IMR-90 (cell line): ENCODE measurements around the gene TIAM1. TPM values are rescaled to one million over a fixed set of nuclear protein-coding genes. Genes with fewer than 3 reads are reported as not detected.

Experiments used
- ATAC-seq: fragments of 200-7000 bp; cut with Tn5 transposase; 2 replicates; pipeline ENCODE4 v1.9.1; 2020; ENCODE audit warnings: low read depth, mild to moderate bottlenecking, moderate library complexity
- BruUV-seq: library from RNA; stranded (reverse); fragments of 400-500 nt; replicated peaks from 2 replicates; lab custom pipeline; 2021; lab: Mats Ljungman, UMichigan
- CTCF ChIA-PET: fragments of 300-600 bp; formaldehyde crosslinking; extraction: SDS; loops from one replicate; lab custom pipeline; 2021; ENCODE audit warnings: antibody characterized with exemption; lab: Yijun Ruan, JAX
- POLR2A ChIA-PET: fragments of 300-600 bp; sonication (Branson Sonifier 250); formaldehyde crosslinking; loops from one replicate; lab custom pipeline; 2022; ENCODE audit warnings: antibody characterized with exemption; ENCODE audit not compliant: unreplicated experiment; lab: Charles Lee
- DNase-seq: peaks from one replicate; pipeline ENCODE4 v3.0.0; 2013
- H2AFZ ChIP-seq: replicated peaks from 2 replicates; pipeline ENCODE3; 2013; ENCODE audit warnings: low read length, mild to moderate bottlenecking; ENCODE audit not compliant: poor library complexity
- H2AK5ac ChIP-seq: 2 replicates; pipeline ENCODE4 v1.6.1; 2013; ENCODE audit warnings: low read depth, low read length, inconsistent platforms
- H2AK9ac ChIP-seq: replicated peaks from 2 replicates; pipeline ENCODE3; 2013; ENCODE audit warnings: mild to moderate bottlenecking, low read depth, low read length, moderate library complexity; ENCODE audit not compliant: poor library complexity
- H2BK120ac ChIP-seq: 2 replicates; pipeline ENCODE4 v1.6.1; 2013; ENCODE audit warnings: low read depth, low read length, inconsistent platforms
- H2BK15ac ChIP-seq: 3 replicates; pipeline ENCODE4 v1.6.1; 2013; ENCODE audit warnings: low read depth, low read length, inconsistent platforms
- H2BK20ac ChIP-seq: 2 replicates; pipeline ENCODE4 v1.6.1; 2013; ENCODE audit warnings: low read depth, mild to moderate bottlenecking, inconsistent platforms, low read length, moderate library complexity
- H2BK5ac ChIP-seq: 2 replicates; pipeline ENCODE4 v1.6.1; 2013; ENCODE audit warnings: mild to moderate bottlenecking, low read depth, low read length, inconsistent platforms; ENCODE audit not compliant: poor library complexity, severe bottlenecking
- H3K14ac ChIP-seq: replicated peaks from 2 replicates; pipeline ENCODE4 v1.6.1; 2013; ENCODE audit warnings: low read depth, low read length, inconsistent platforms
- H3K18ac ChIP-seq: 2 replicates; pipeline ENCODE4 v1.6.1; 2013; ENCODE audit warnings: low read depth, low read length, control low read depth
- H3K23ac ChIP-seq: 2 replicates; pipeline ENCODE4 v1.6.1; 2013; ENCODE audit warnings: low read depth, low read length, inconsistent platforms
- H3K27ac ChIP-seq: 2 replicates; pipeline ENCODE4 v1.5.1; 2013; ENCODE audit warnings: mild to moderate bottlenecking, control low read depth, low read length; ENCODE audit not compliant: insufficient read depth
- H3K27me3 ChIP-seq: 2 replicates; pipeline ENCODE4 v1.6.1; 2013; ENCODE audit warnings: low read length; ENCODE audit not compliant: control insufficient read depth, insufficient read depth
- H3K36me3 ChIP-seq: 2 replicates; pipeline ENCODE4 v1.6.1; 2013; ENCODE audit warnings: low read length, mixed read lengths; ENCODE audit not compliant: control insufficient read depth, insufficient read depth
- H3K4ac ChIP-seq: 2 replicates; pipeline ENCODE4 v1.6.1; 2013; ENCODE audit warnings: low read depth, low read length, inconsistent platforms
- H3K4me1 ChIP-seq: 2 replicates; pipeline ENCODE4 v1.6.1; 2013; ENCODE audit warnings: low read length, mixed read lengths; ENCODE audit not compliant: control insufficient read depth, insufficient read depth
- H3K4me2 ChIP-seq: 2 replicates; pipeline ENCODE4 v1.6.1; 2013; ENCODE audit warnings: low read depth, mild to moderate bottlenecking, control low read depth, low read length, moderate library complexity
- H3K4me3 ChIP-seq: 2 replicates; pipeline ENCODE4 v1.5.1; 2013; ENCODE audit warnings: low read depth, mild to moderate bottlenecking, control low read depth, low read length, moderate library complexity; ENCODE audit not compliant: insufficient read depth
- H3K56ac ChIP-seq: 2 replicates; pipeline ENCODE4 v1.6.1; 2013; ENCODE audit warnings: low read length, inconsistent platforms; ENCODE audit not compliant: insufficient read depth; ENCODE audit errors: extremely low read depth
- H3K79me1 ChIP-seq, 2 experiments: 2 replicates each; pipeline ENCODE4 v1.6.1; 2013; ENCODE audit warnings: low read length in 2 of 2, inconsistent platforms in 1 of 2, low read depth in 1 of 2
- H3K9ac ChIP-seq: 2 replicates; pipeline ENCODE4 v1.6.1; 2013; ENCODE audit warnings: low read depth, low read length, control low read depth
- H3K9me1 ChIP-seq: 2 replicates; pipeline ENCODE4 v1.6.1; 2013; ENCODE audit warnings: low read length, inconsistent platforms; ENCODE audit not compliant: insufficient read depth
- H3K9me3 ChIP-seq: 2 replicates; pipeline ENCODE4 v1.6.1; 2013; ENCODE audit warnings: low read length; ENCODE audit not compliant: control insufficient read depth, insufficient read depth
- H4K20me1 ChIP-seq: 2 replicates; pipeline ENCODE4 v1.6.1; 2013; ENCODE audit warnings: low read length, inconsistent platforms; ENCODE audit not compliant: insufficient read depth
- H4K5ac ChIP-seq: 2 replicates; pipeline ENCODE4 v1.6.1; 2013; ENCODE audit warnings: mild to moderate bottlenecking, low read depth, low read length, control low read depth
- H4K8ac ChIP-seq, 2 experiments: 2 replicates each; pipeline ENCODE4 v1.6.1; 2013; ENCODE audit warnings: low read depth in 2 of 2, low read length in 2 of 2, control low read depth in 1 of 2, inconsistent platforms in 1 of 2
- H4K91ac ChIP-seq: 2 replicates; pipeline ENCODE4 v1.6.1; 2013; ENCODE audit warnings: low read depth, low read length, inconsistent platforms; ENCODE audit not compliant: insufficient read depth
- FOS ChIP-seq: fragments of 150-350 bp; IDR thresholded peaks from 2 replicates; pipeline ENCODE4 v1.6.1; 2016; ENCODE audit warnings: low read depth, low read length
- WGBS, 2 experiments: methylation state at CpG; one replicate each; pipeline versions ENCODE4 v1.1.5 to v1.1.7; 2013; ENCODE audit warnings: missing lambda C conversion rate in 2 of 2; ENCODE audit not compliant: insufficient read length in 1 of 2; ENCODE audit errors: extremely low coverage in 2 of 2; 5-methylcytosine and 5-hydroxymethylcytosine counted together
- dilution Hi-C: fragments of 300-500 bp; cut with HindIII; formaldehyde crosslinking; loops from one replicate; pipeline ENCODE4 v1.14.3; 2018; ENCODE audit warnings: low sequenced_read_pairs; ENCODE audit not compliant: unreplicated experiment
- in situ Hi-C: fragments of 300-500 bp; cut with MboI; formaldehyde crosslinking; loops from 3 replicates; pipeline ENCODE4 v1.14.3; 2019; ENCODE audit warnings: low sequenced_read_pairs, inconsistent platforms, mixed read lengths
- intact Hi-C: fragments of 100-400 bp; cut with micrococcal nuclease; formaldehyde crosslinking; loops from 2 replicates; pipeline ENCODE4 v1.10.0; 2022
- polyA plus RNA-seq, 3 experiments: library from polyadenylated mRNA; depleted of rRNA; stranded (reverse); fragments of >200 nt; gene quantifications; 2 replicates each; pipeline ENCODE4 v1.2.3, GENCODE V29; 2012; ENCODE audit warnings: low replicate concordance in 1 of 3
- total RNA-seq: library from RNA; depleted of rRNA; stranded (reverse); fragments of >200 nt; gene quantifications from 2 replicates; pipeline ENCODE4 v1.2.3, GENCODE V29; 2012

TIAM1 gene
- total and polyA plus RNA-seq, 2 of the 4 experiments (the other 2 are of a cell fraction), result 2.9 to 9.3 TPM

GRCh38 chr21:31330144-31330483, 13.9 kb downstream of the TIAM1 start:
- DNase-seq (no peak), ATAC-seq (no peak)
- Histone ChIP-seq H4K5ac (no peak overlapping the region), H3K56ac (no peak overlapping the region), H4K8ac (no peak overlapping the region), H3K4me3 (no peak overlapping the region), H2BK120ac (no peak overlapping the region), H3K9me1 (no peaks in the 10 kb centered on the region), H2BK15ac (no peak overlapping the region), H2AFZ (no peak overlapping the region), H3K79me1 (no peaks in the 10 kb centered on the region), H3K4me2 (no peak overlapping the region), H4K91ac (no peak overlapping the region), H3K27me3 (peaks cover 3% of the 10 kb centered on the region), H2AK9ac (no peak overlapping the region), H3K4me1 (no peaks in the 10 kb centered on the region), H3K14ac (no peak overlapping the region), H2AK5ac (no peak overlapping the region), H3K27ac (no peak overlapping the region), H3K23ac (no peak overlapping the region), H3K9me3 (no peaks in the 10 kb centered on the region), H3K4ac (no peak overlapping the region), H4K20me1 (no peaks in the 10 kb centered on the region), H3K9ac (no peak overlapping the region), H2BK20ac (no peak overlapping the region), H2BK5ac (no peak overlapping the region), H3K36me3 (no peaks in the 10 kb centered on the region), H3K18ac (no peak overlapping the region)
- dilution Hi-C loops, result no loop called here
- CTCF ChIA-PET, result no interaction called here
- intact Hi-C loops, result no loop called here
- TF ChIP-seq FOS, result no peak
- POLR2A ChIA-PET, result no interaction called here
- no CpG with 5 or more reads among the region's 2 CpGs for WGBS, 2 experiments
- no TSS peak for BruUV-seq
- in situ Hi-C loops, result no loop called here
